Left ventricle myocardium inferior (tissue), 1 donor: ENCODE results near the gene NR6A1. TPM values are rescaled to one million over a fixed set of nuclear protein-coding genes. Genes with fewer than 3 reads are reported as not detected.

Experiments used
- DNase-seq: peaks from one replicate; pipeline ENCODE4 v3.0.0-alpha.2; 2020
- H3K27ac ChIP-seq: fragments of 200-600 bp; replicated peaks from 2 replicates; pipeline ENCODE4 v1.8.0; 2021
- H3K27me3 ChIP-seq: fragments of 200-600 bp; 2 replicates; pipeline ENCODE4 v1.8.0; 2021; ENCODE audit warnings: low read depth
- H3K36me3 ChIP-seq: fragments of 200-600 bp; 2 replicates; pipeline ENCODE4 v1.8.0; 2021
- H3K4me1 ChIP-seq: fragments of 200-600 bp; 2 replicates; pipeline ENCODE4 v1.8.0; 2021
- H3K4me3 ChIP-seq: fragments of 200-600 bp; 2 replicates; pipeline ENCODE4 v1.8.0; 2021; ENCODE audit warnings: mild to moderate bottlenecking, moderate library complexity
- H3K9me3 ChIP-seq: fragments of 200-600 bp; replicated peaks from 2 replicates; pipeline ENCODE4 v1.8.0; 2021
- CTCF ChIP-seq: fragments of 200-600 bp; IDR thresholded peaks from 2 replicates; pipeline ENCODE4 v1.8.0; 2021; ENCODE audit warnings: antibody characterized with exemption, mild to moderate bottlenecking, borderline replicate concordance
- intact Hi-C: fragments of 100-400 bp; cut with micrococcal nuclease; formaldehyde crosslinking; loops from one replicate; pipeline ENCODE4 v1.11.0; 2022
- total RNA-seq: library from RNA; stranded (reverse); fragmentation: NEBNext Ultra II Directional; extraction: Animal tissue kit (Norgen Biotek cat#: 25700); gene quantifications from one replicate; pipeline ENCODE4 v1.2.1, GENCODE V29; 2021
- donor health status: DM: no; HTN: yes; CAD: no; lungs with severe emphysema.

NR6A1 gene
- total RNA-seq, 1 donor from 2014 or later, result 1.0 TPM

DNA sequence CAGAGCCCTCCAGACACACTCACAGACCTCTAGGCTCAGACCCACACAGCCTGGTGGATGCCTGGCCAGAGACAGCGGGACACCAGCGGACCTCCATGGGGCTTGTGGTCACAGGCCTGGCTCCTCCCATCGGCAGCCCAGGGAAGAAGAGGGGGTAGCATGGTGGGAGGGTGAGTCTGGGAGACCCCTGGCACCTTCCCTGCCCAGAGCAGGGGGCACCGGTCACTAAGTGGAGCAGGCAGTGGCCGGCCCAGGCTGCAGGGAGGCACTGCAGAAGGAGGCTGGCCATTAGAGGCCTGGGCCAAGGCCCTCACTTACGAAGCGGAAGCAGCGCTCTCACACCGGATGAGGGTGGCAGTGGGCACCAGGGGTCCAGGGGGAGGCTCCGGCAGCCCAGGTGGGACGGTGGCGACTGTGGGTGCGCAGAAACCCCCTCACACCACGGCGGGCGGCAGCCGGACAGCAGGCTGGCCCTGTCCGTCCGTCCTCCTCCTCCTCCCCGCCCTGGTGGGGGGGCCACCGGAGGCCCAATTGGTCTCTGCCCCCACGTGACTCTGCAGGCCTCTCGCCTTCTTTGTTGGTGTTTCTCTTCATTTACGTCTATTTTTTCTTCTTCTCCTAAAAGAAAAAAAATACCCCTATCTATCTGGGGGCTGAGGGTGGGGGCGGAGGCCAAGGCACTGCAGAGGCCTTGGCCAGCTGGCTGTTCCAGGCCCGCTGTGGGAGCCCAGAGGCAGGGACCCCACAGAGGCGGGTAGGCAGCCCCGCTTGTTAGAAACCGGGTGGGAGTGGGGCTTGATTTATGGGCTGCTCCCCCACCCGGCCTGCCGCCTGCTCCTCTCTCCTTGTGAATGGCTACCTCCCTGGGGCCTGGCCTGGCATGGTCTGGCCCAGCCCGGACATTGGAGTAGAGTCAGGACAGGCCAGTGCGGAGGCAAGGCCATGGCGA, 263.9 kb downstream of the NR6A1 start, which contains the start of gene NR5A1:
Gene NR5A1, minus strand, starts transcription at position 469 of the 949 bp plus-strand sequence. CDS start 4,004 bp downstream, outside the sequence.
- peaks cover 50% of the 10 kb centered on the region for H3K27me3 ChIP-seq
- intact Hi-C loops, result no loop called here
- no peak for DNase-seq
- H3K4me1 ChIP-seq, result peaks cover 21% of the 10 kb centered on the region
- H3K9me3 ChIP-seq, result no peaks in the 10 kb centered on the region
- no peak for TF ChIP-seq CTCF
- H3K36me3 ChIP-seq, result no peaks in the 10 kb centered on the region
- no peak within 1 kb of the TSS for H3K27ac ChIP-seq
- H3K4me3 ChIP-seq, result no peak within 1 kb of the TSS

DNA sequence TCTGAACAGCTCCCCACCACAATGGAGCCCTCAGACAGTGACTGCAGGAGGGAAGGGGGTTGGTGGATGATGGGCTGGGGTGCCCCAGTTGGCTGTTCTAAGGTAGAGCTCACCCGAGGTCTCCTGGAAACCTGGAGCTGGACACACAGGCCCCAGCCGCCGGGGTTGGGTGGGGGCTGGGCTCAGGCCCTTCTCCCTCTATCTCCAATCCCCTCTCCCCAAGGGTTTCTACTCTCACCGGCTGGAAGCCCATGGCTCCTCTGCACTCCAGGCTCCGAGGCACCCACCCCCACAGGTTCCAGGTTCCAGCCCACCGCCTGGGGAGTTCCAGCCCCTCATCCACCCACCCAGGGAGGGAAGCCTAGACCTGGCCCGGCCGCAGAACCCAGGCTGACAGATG, 264.7 kb downstream of the NR6A1 start:
- intact Hi-C loops, result no loop called here
- H3K4me3 ChIP-seq, result no peak overlapping the region
- peaks cover 55% of the 10 kb centered on the region for H3K27me3 ChIP-seq
- no peak overlapping the region for H3K27ac ChIP-seq
- no peaks in the 10 kb centered on the region for H3K9me3 ChIP-seq
- DNase-seq, result no peak
- TF ChIP-seq CTCF, result no peak
- no peaks in the 10 kb centered on the region for H3K36me3 ChIP-seq
- peaks cover 21% of the 10 kb centered on the region for H3K4me1 ChIP-seq

- peaks cover 60% of the 10 kb centered on the region for H3K27me3 ChIP-seq
- no peak overlapping the region for H3K27ac ChIP-seq
- no peaks in the 10 kb centered on the region for H3K9me3 ChIP-seq
- intact Hi-C loops, result no loop called here
- no peak for DNase-seq
- no peaks in the 10 kb centered on the region for H3K36me3 ChIP-seq
- TF ChIP-seq CTCF, result no peak
- H3K4me3 ChIP-seq, result no peak overlapping the region
- H3K4me1 ChIP-seq, result peaks cover 21% of the 10 kb centered on the region
Observed at GRCh38 chr9:124505901-124506346, 265.2 kb downstream of the NR6A1 start.

DNA sequence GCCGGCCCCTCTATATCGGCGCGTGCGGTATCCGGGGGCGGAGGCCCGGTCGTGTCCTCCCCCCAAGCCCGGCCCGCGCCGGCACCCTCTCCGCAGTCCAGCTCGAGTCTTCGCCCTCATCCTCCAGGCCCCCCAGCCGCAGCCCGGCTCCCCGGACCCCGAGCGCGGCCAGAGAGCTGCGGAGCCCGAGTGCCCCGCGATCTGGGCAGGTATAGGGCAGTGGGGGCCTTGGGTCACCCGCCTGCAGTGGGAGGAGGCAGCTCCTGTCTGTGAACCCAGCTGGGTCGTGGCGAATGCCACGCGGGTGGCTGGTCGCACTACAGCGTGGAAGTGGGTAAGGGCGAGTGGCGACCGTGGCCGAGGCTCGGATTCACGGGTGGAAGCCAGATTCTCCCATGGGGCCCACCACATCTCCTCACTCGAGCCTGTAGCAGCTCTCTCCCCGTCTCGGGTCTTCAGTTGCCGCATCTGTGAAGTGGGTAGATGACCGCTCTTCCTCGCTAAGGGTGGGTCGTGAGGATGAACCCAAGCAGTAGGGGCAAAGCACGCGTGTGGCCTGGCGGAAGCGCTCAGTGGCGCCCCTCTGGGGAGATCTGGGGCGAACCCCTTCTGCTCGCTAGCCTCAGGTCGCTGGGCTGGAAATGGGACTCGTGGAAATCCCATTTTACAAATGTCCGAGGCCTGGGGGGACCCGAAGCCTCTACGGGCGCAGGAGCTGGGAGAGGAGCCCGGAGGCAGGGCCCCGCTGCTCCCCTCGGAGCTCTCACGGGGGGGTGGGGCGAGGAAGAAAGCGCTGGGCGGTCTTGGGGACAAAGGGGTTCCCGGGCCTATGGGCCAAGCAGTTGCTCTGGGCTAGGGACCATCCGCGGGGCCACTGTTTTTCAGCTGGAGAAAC, 265.9 kb downstream of the NR6A1 start:
- no peaks in the 10 kb centered on the region for H3K36me3 ChIP-seq
- TF ChIP-seq CTCF, result no peak
- no peaks in the 10 kb centered on the region for H3K9me3 ChIP-seq
- intact Hi-C loops, result no loop called here
- peak overlapping the region; percentile 46 for H3K4me3 ChIP-seq
- peaks cover 67% of the 10 kb centered on the region for H3K27me3 ChIP-seq
- H3K27ac ChIP-seq, result no peak overlapping the region
- no peak for DNase-seq
- H3K4me1 ChIP-seq, result peaks cover 21% of the 10 kb centered on the region

GRCh38 chr9:124504530-124505005, 266.5 kb downstream of the NR6A1 start:
- peak overlapping the region; percentile 50 for H3K4me3 ChIP-seq
- H3K36me3 ChIP-seq, result no peaks in the 10 kb centered on the region
- H3K27ac ChIP-seq, result no peak overlapping the region
- no peak for DNase-seq
- no peaks in the 10 kb centered on the region for H3K9me3 ChIP-seq
- peaks cover 21% of the 10 kb centered on the region for H3K4me1 ChIP-seq
- TF ChIP-seq CTCF, result no peak
- intact Hi-C loops, result no loop called here
- H3K27me3 ChIP-seq, result peaks cover 74% of the 10 kb centered on the region
